H1 (cell line): ENCODE measurements around the gene MYO9A. TPM values are rescaled to one million over a fixed set of nuclear protein-coding genes. Genes with fewer than 3 reads are reported as not detected.

Experiments used
- CTCF ChIA-PET: fragments of 300-600 bp; sonication (Branson Sonifier 250); formaldehyde crosslinking; loops from one replicate; lab custom pipeline; 2021; ENCODE audit not compliant: partially characterized antibody; lab: Charles Lee
- POLR2A ChIA-PET: fragments of 300-600 bp; sonication (Branson Sonifier 250); formaldehyde crosslinking; loops from one replicate; lab custom pipeline; 2021; ENCODE audit warnings: inconsistent platforms; ENCODE audit not compliant: partially characterized antibody; lab: Charles Lee
- DNase-seq, 2 experiments: peaks; one replicate each; pipeline versions ENCODE4 v3.0.0 to v3.0.0-alpha.2; 2010 to 2022; ENCODE audit warnings: low spot score in 2 of 2, low read depth in 1 of 2, mixed read lengths in 1 of 2
- FAIRE-seq: peaks from 2 replicates; lab custom pipeline; 2011; peaks lifted over from hg19 to GRCh38; lab: Jason Lieb, UNC
- H2AFZ ChIP-seq: 2 replicates; pipeline ENCODE4 v1.8.1; 2012; ENCODE audit warnings: low read length, inconsistent platforms
- H2AK5ac ChIP-seq: 2 replicates; pipeline ENCODE4 v1.6.1; 2013; ENCODE audit warnings: low read depth, low read length
- H2BK120ac ChIP-seq: replicated peaks from 2 replicates; pipeline ENCODE3; 2013; ENCODE audit warnings: low read depth, low read length, inconsistent platforms
- H2BK12ac ChIP-seq: 2 replicates; pipeline ENCODE4 v1.6.1; 2013; ENCODE audit warnings: low read depth, low read length
- H2BK15ac ChIP-seq: 2 replicates; pipeline ENCODE4 v1.6.1; 2013; ENCODE audit warnings: low read length
- H2BK20ac ChIP-seq: 2 replicates; pipeline ENCODE4 v1.6.1; 2013; ENCODE audit warnings: low read length
- H2BK5ac ChIP-seq: 2 replicates; pipeline ENCODE4 v1.6.1; 2013; ENCODE audit warnings: low read depth, low read length
- H3K14ac ChIP-seq: 2 replicates; pipeline ENCODE4 v1.6.1; 2013; ENCODE audit warnings: inconsistent platforms; ENCODE audit not compliant: insufficient read length
- H3K18ac ChIP-seq: 2 replicates; pipeline ENCODE4 v1.6.1; 2013; ENCODE audit warnings: low read length; ENCODE audit errors: extremely low read depth
- H3K23ac ChIP-seq: 2 replicates; pipeline ENCODE4 v1.6.1; 2013; ENCODE audit warnings: inconsistent platforms; ENCODE audit not compliant: insufficient read length
- H3K23me2 ChIP-seq: 2 replicates; pipeline ENCODE4 v1.6.1; 2013; ENCODE audit warnings: low read depth, low read length
- H3K27ac ChIP-seq: 2 replicates; pipeline ENCODE4 v1.6.1; 2011; ENCODE audit warnings: low read depth, low read length, inconsistent platforms
- H3K27me3 ChIP-seq, 4 experiments: replicated peaks in 1 of 4; 1 replicate in 1 of 4; 2 replicates in 3 of 4; pipeline versions ENCODE4 v1.6.1 to v1.8.1; 2011 to 2013; ENCODE audit warnings: low read length in 3 of 4, mild to moderate bottlenecking in 3 of 4, inconsistent platforms in 2 of 4, mixed read lengths in 2 of 4, moderate library complexity in 1 of 4; ENCODE audit not compliant: control insufficient read depth in 3 of 4, insufficient read depth in 3 of 4; ENCODE audit errors: extremely low read depth in 1 of 4
- H3K36me3 ChIP-seq, 4 experiments: 2 replicates each; pipeline versions ENCODE4 v1.6.1 to v1.8.1; 2011 to 2013; ENCODE audit warnings: mild to moderate bottlenecking in 4 of 4, low read length in 3 of 4, moderate library complexity in 2 of 4, control low read depth in 1 of 4, inconsistent platforms in 1 of 4; ENCODE audit not compliant: insufficient read depth in 4 of 4, control insufficient read depth in 2 of 4
- H3K4ac ChIP-seq: replicated peaks from 2 replicates; pipeline ENCODE3; 2013; ENCODE audit warnings: low read length, low read depth, mixed read lengths, inconsistent platforms; ENCODE audit not compliant: insufficient read length
- H3K4me1 ChIP-seq, 4 experiments: replicated peaks in 1 of 4; 1 replicate in 1 of 4; 2 replicates in 3 of 4; pipeline versions ENCODE4 v1.6.1 to v1.8.1; 2011 to 2013; ENCODE audit warnings: low read length in 3 of 4, inconsistent platforms in 2 of 4, mixed read lengths in 1 of 4; ENCODE audit not compliant: insufficient read depth in 4 of 4, control insufficient read depth in 3 of 4
- H3K4me2 ChIP-seq, 2 experiments: 2 replicates each; pipeline versions ENCODE4 v1.6.1 to v1.8.1; 2011 to 2013; ENCODE audit warnings: low read depth in 2 of 2, low read length in 2 of 2, control low read depth in 1 of 2, inconsistent platforms in 1 of 2, mild to moderate bottlenecking in 1 of 2; ENCODE audit not compliant: insufficient read depth in 1 of 2
- H3K4me3 ChIP-seq, 4 experiments: fragments of 200-600, 300-600 bp in 1 of 4; sonication (generic), shearing (Covaris generic), sonication (Bioruptor Twin) in 1 of 4; 2 replicates each; pipeline versions ENCODE4 v1.5.1 to v1.8.1; 2011 to 2016; ENCODE audit warnings: low read length in 4 of 4, low read depth in 3 of 4, control low read depth in 2 of 4, inconsistent platforms in 2 of 4, mild to moderate bottlenecking in 2 of 4, mixed read lengths in 1 of 4, moderate library complexity in 1 of 4; ENCODE audit not compliant: insufficient read depth in 2 of 4; ENCODE audit errors: extremely low read depth in 1 of 4
- H3K56ac ChIP-seq: replicated peaks from 2 replicates; pipeline ENCODE3; 2013; ENCODE audit warnings: low read depth, mild to moderate bottlenecking, mixed read lengths, low read length, inconsistent platforms; ENCODE audit not compliant: insufficient read length
- H3K79me1 ChIP-seq: 2 replicates; pipeline ENCODE4 v1.6.1; 2013; ENCODE audit warnings: low read depth, low read length, control low read depth
- H3K79me2 ChIP-seq, 2 experiments: 2 replicates each; pipeline versions ENCODE4 v1.6.1 to v1.8.1; 2012 to 2013; ENCODE audit warnings: low read length in 2 of 2, mild to moderate bottlenecking in 2 of 2, inconsistent platforms in 1 of 2; ENCODE audit not compliant: insufficient read depth in 2 of 2, control insufficient read depth in 1 of 2
- H3K9ac ChIP-seq, 4 experiments: replicated peaks in 1 of 4; 1 replicate in 1 of 4; 2 replicates in 3 of 4; pipeline versions ENCODE4 v1.6.1 to v1.8.1; 2011 to 2013; ENCODE audit warnings: low read depth in 3 of 4, low read length in 3 of 4, control low read depth in 2 of 4, mild to moderate bottlenecking in 2 of 4, moderate library complexity in 2 of 4, inconsistent platforms in 1 of 4; ENCODE audit errors: extremely low read depth in 1 of 4
- H3K9me3 ChIP-seq, 2 experiments: 2 replicates each; pipeline versions ENCODE4 v1.6.1 to v1.8.1; 2012 to 2013; ENCODE audit warnings: mild to moderate bottlenecking in 2 of 2, moderate library complexity in 2 of 2, control low read depth in 1 of 2, inconsistent platforms in 1 of 2, low read depth in 1 of 2, low read length in 1 of 2, mixed read lengths in 1 of 2; ENCODE audit not compliant: insufficient read depth in 2 of 2
- H4K20me1 ChIP-seq, 2 experiments: replicated peaks in 1 of 2; 2 replicates each; pipeline versions ENCODE3 to v1.8.1; 2011 to 2013; ENCODE audit warnings: inconsistent platforms in 2 of 2, low read length in 2 of 2, mild to moderate bottlenecking in 1 of 2; ENCODE audit not compliant: insufficient read depth in 2 of 2, control insufficient read depth in 1 of 2
- H4K5ac ChIP-seq: 2 replicates; pipeline ENCODE4 v1.6.1; 2013; ENCODE audit warnings: low read length, low read depth, mixed read lengths, inconsistent platforms; ENCODE audit not compliant: insufficient read length
- H4K8ac ChIP-seq: 2 replicates; pipeline ENCODE4 v1.8.0; 2013; ENCODE audit warnings: mild to moderate bottlenecking, moderate library complexity, low read length, inconsistent platforms; ENCODE audit not compliant: insufficient read depth; ENCODE audit errors: extremely low read depth
- H4K91ac ChIP-seq: replicated peaks from 2 replicates; pipeline ENCODE3; 2013; ENCODE audit warnings: low read length, mixed read lengths, inconsistent platforms; ENCODE audit not compliant: insufficient read length
- KDM1A ChIP-seq: fragments of 200-600, 300-600 bp; sonication (generic); IDR thresholded peaks from 2 replicates; pipeline ENCODE4 v1.7.1; 2016; ENCODE audit warnings: mild to moderate bottlenecking, low read length, borderline replicate concordance
- RAD21 ChIP-seq, 2 experiments: IDR thresholded peaks in 1 of 2; conservative IDR thresholded peaks in 1 of 2; 2 replicates each; pipeline ENCODE4 v1.6.1; 2011; ENCODE audit warnings: low read depth in 2 of 2, low read length in 2 of 2, improper control_type of control experiment in 1 of 2, inconsistent platforms in 1 of 2, mild to moderate bottlenecking in 1 of 2, moderate library complexity in 1 of 2
- WGBS, 2 experiments: shearing (Covaris generic) in 1 of 2; methylation state at CpG; one replicate each; pipeline versions ENCODE4 v1.1.6 to v1.1.7; 2013 to 2015; ENCODE audit warnings: low lambda C conversion rate in 2 of 2, mixed read lengths in 2 of 2, inconsistent platforms in 1 of 2, low coverage in 1 of 2, missing lambda C conversion rate in 1 of 2; ENCODE audit not compliant: insufficient replicate concordance in 2 of 2, insufficient coverage in 1 of 2, insufficient read length in 1 of 2; ENCODE audit errors: extremely low coverage in 1 of 2, missing lambda C conversion rate in 1 of 2; 5-methylcytosine and 5-hydroxymethylcytosine counted together
- polyA plus RNA-seq, 7 experiments: library from polyadenylated mRNA; depleted of rRNA in 3 of 7; stranded (reverse) in 5 of 7; unstranded in 2 of 7; fragments of >200 nt in 5 of 7; fragments of 200-250 nt in 2 of 7; gene quantifications; 1 replicate in 5 of 7; 2 replicates in 1 of 7; 4 replicates in 1 of 7; pipeline versions ENCODE4 v1.2.1 to v1.2.3, GENCODE V29; 2011 to 2013; ENCODE audit warnings: missing spikeins in 2 of 7, mixed read lengths in 2 of 7
- total RNA-seq: library from RNA; stranded (reverse); fragmentation: NEBNext Ultra II Directional; extraction: Animal tissue kit (Norgen Biotek cat#: 25700); gene quantifications from 2 replicates; pipeline ENCODE4 v1.2.1, GENCODE V29; 2021

MYO9A gene
- total and polyA plus RNA-seq, 2 of the 8 experiments (the other 6 are each of a cell fraction or from before 2014, with no cell fraction given) = 3.9 to 26.0 TPM

GRCh38 chr15:72077950-72078349, 40.0 kb downstream of the MYO9A start:
- Histone ChIP-seq H3K4ac (no peak overlapping the region), H4K91ac (no peak overlapping the region), H2AFZ (no peak overlapping the region), H3K79me1 (no peaks in the 10 kb centered on the region), H2BK120ac (no peak overlapping the region), H4K20me1 (no peaks in the 10 kb centered on the region), H3K23ac (no peak overlapping the region), H2BK5ac (no peak overlapping the region), H3K9ac (no peak overlapping the region), H2BK15ac (no peak overlapping the region), H3K79me2 (no peaks in the 10 kb centered on the region), H3K18ac (no peak overlapping the region), H2AK5ac (no peak overlapping the region), H3K14ac (no peak overlapping the region), H2BK20ac (no peak overlapping the region), H4K8ac (no peak overlapping the region), H3K4me1 (no peaks in the 10 kb centered on the region), H4K5ac (no peak overlapping the region), H3K23me2 (no peaks in the 10 kb centered on the region), H3K9me3 (no peaks in the 10 kb centered on the region), H2BK12ac (no peak overlapping the region), H3K56ac (no peak overlapping the region), H3K36me3 (no peaks in the 10 kb centered on the region), H3K27ac (no peak overlapping the region), H3K4me2 (no peak overlapping the region), H3K4me3 (no peak overlapping the region), H3K27me3 (no peaks in the 10 kb centered on the region)
- 77% methylated on average over 1 of the region's 1 CpG; no CpG with 5 or more reads in 1 of the 2 experiments for WGBS, 2 experiments
- FAIRE-seq = no peak
- POLR2A ChIA-PET = no interaction called here
- CTCF ChIA-PET = no interaction called here
- no peak for DNase-seq
- TF ChIP-seq RAD21 (IDR thresholded peaks at IDR 0.05 in 1 of 2, conservative IDR thresholded peaks at IDR 0.05 in 1 of 2; ENCODE audit: low read depth in 2 of 2, low read length in 2 of 2) (no peak), KDM1A (no peak)
